AG09309 (cell line): ENCODE measurements around the gene TGFBRAP1.
"Not testable (repeated sequence)": the region's sequence is repeated elsewhere in the genome, so short reads cannot be mapped to it uniquely, and the experiment has no call there.

Experiments
- DNase-seq: peaks from one replicate; pipeline ENCODE4 v3.0.0-alpha.2; 2010; ENCODE audit warnings: low read depth
- H3K4me3 ChIP-seq: 2 replicates; pipeline ENCODE4 v1.5.1; 2011; ENCODE audit warnings: mild to moderate bottlenecking, low read depth, low read length, moderate library complexity; ENCODE audit not compliant: control insufficient read depth
- TF ChIP-seq, protein P1 (sequence below): IDR thresholded peaks from 2 replicates; pipeline ENCODE4 v1.5.1; 2011; ENCODE audit warnings: mild to moderate bottlenecking, low read depth, low read length, inconsistent platforms; ENCODE audit not compliant: insufficient read depth, control insufficient read depth; ENCODE audit errors: missing control alignments

Gene TGFBRAP1

GRCh38 chr2:105256431-105257047, 73.0 kb downstream of the TGFBRAP1 start:
- TF ChIP-seq, protein P1, sequence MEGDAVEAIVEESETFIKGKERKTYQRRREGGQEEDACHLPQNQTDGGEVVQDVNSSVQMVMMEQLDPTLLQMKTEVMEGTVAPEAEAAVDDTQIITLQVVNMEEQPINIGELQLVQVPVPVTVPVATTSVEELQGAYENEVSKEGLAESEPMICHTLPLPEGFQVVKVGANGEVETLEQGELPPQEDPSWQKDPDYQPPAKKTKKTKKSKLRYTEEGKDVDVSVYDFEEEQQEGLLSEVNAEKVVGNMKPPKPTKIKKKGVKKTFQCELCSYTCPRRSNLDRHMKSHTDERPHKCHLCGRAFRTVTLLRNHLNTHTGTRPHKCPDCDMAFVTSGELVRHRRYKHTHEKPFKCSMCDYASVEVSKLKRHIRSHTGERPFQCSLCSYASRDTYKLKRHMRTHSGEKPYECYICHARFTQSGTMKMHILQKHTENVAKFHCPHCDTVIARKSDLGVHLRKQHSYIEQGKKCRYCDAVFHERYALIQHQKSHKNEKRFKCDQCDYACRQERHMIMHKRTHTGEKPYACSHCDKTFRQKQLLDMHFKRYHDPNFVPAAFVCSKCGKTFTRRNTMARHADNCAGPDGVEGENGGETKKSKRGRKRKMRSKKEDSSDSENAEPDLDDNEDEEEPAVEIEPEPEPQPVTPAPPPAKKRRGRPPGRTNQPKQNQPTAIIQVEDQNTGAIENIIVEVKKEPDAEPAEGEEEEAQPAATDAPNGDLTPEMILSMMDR: no peak
- DNase-seq: no peak

GRCh38 chr2:105255979-105256378, 73.6 kb downstream of the TGFBRAP1 start:
- H3K4me3 ChIP-seq: no peak overlapping the region
- DNase-seq: no peak
- TF ChIP-seq, protein P1: no peak

More at GRCh38 chr2:105256431-105257047, 73.0 kb downstream of the TGFBRAP1 start:
- H3K4me3 ChIP-seq: no peak overlapping the region

- TF ChIP-seq, protein P1: no peak
- H3K4me3 ChIP-seq: no peak overlapping the region
- DNase-seq: no peak
These were observed 74.9 kb downstream of the TGFBRAP1 start for GRCh38 chr2:105254531-105255210.

DNA sequence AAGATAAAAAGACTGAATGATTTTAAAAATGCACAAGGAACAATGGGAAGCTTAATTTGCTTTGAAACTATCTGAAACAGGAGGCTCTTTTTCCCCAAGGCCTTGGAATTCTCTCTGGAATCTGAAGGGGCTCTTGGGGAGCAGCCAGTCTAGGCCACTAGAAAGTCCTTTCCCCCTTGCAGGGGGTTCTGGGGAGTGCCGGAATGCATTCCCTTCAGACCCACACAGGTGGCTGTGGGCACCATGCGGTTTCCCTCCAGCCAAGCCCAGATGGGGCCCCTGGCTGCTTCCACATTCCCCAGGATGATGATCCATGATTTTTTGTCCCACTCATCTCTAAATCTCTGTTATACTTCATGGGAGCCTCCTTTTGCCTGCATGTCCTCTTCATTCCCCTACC, 77.3 kb downstream of the TGFBRAP1 start:
- TF ChIP-seq, protein P1: no peak
- DNase-seq: no peak
- no peak overlapping the region for H3K4me3 ChIP-seq

GRCh38 chr2:105251016-105251648, 78.4 kb downstream of the TGFBRAP1 start:
- H3K4me3 ChIP-seq, DNase-seq: not testable (repeated sequence)

DNA sequence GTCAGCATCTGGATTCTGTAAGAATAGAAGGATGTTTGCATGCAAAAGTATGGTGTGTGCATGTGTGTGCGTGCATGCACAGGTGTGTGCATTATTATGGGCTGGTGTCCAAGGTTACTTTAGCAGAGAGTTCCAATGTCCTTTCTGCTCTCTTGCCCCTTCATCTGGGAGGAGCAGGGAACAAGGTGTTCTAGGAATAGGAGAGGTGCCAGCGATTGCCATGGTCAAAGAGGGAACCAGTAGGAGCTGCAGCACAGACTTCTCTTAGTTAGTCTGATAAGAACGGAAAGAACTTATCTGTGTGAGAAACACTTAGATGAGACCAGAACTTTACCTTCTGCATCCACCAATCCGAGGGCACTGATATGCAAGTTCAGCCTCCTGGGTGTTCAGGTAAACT, 79.6 kb downstream of the TGFBRAP1 start:
- TF ChIP-seq, protein P1: no peak
- no peak for DNase-seq
- H3K4me3 ChIP-seq: no peak overlapping the region

GRCh38 chr2:105249181-105249580, 80.4 kb downstream of the TGFBRAP1 start:
- TF ChIP-seq, protein P1: no peak
- no peak overlapping the region for H3K4me3 ChIP-seq
- DNase-seq: no peak
